HL-60 (cell line): Measurements from ENCODE around the gene OR6C65.

Experiments
- DNase-seq, 2 experiments: peaks; one replicate each; pipeline ENCODE4 v3.0.0-alpha.2; 2010 to 2020; ENCODE audit warnings: low read depth in 1 of 2, low spot score in 1 of 2
- H3K27ac ChIP-seq: fragments of 250-450 bp; sonication (Bioruptor Pico); replicated peaks from 2 replicates; pipeline ENCODE4 v1.5.1; 2020; ENCODE audit warnings: mild to moderate bottlenecking, moderate library complexity
- H3K27me3 ChIP-seq: fragments of 250-450 bp; sonication (Bioruptor Pico); 2 replicates; pipeline ENCODE4 v1.5.1; 2021; ENCODE audit warnings: mild to moderate bottlenecking, moderate library complexity; ENCODE audit not compliant: insufficient read depth, poor library complexity, severe bottlenecking
- H3K4me3 ChIP-seq: replicated peaks from 2 replicates; pipeline ENCODE4 v1.5.1; 2011; ENCODE audit warnings: mild to moderate bottlenecking, control low read depth, low read length; ENCODE audit not compliant: insufficient read depth
- GABPA ChIP-seq: IDR thresholded peaks from 2 replicates; pipeline ENCODE4 v1.6.1; 2012; ENCODE audit warnings: low read depth
- POLR2AphosphoS5 ChIP-seq: IDR thresholded peaks from 2 replicates; pipeline ENCODE4 v1.6.1; 2012; ENCODE audit warnings: low read depth
- SPI1 ChIP-seq: IDR thresholded peaks from 2 replicates; pipeline ENCODE4 v1.6.1; 2012; ENCODE audit warnings: low read depth, mild to moderate bottlenecking, borderline replicate concordance
- TF ChIP-seq, protein P1 (sequence below): IDR thresholded peaks from one replicate; pipeline ENCODE4 v1.5.1; 2011; ENCODE audit warnings: low read length, control low read depth, inconsistent platforms; ENCODE audit not compliant: insufficient read depth
- TF ChIP-seq, protein P2 (sequence below): IDR thresholded peaks from 2 replicates; pipeline ENCODE4 v1.6.1; 2012; ENCODE audit warnings: low read depth; ENCODE audit not compliant: insufficient replicate concordance

OR6C65 gene

DNA sequence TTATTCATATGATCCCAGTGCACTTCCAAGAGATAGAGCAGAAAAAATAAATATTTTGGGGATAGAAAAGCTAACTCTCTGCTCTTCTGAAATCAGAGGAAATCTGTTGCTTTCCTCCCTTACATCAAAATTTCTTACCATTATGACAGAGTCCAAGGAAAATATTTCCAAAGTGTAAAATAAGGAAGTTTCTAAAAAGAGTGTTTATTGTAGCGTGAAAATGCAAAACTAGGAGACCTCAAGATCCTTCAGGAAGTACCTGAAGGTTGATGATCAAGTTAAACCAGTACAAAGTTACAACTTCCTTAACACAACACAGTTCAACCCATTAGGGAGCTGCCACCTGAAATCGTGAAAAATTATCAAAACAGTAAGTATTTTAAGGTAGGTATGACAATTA lies 43.4 kb downstream of the OR6C65 start, which contains the start of gene OR6C2:
TSS of gene OR6C2 (plus strand) at position 301 of the 400 bp plus-strand sequence. CDS start 8,138 bp downstream, outside the sequence.
- no peak for DNase-seq
- no peak within 1 kb of the TSS for H3K4me3 ChIP-seq
- TF ChIP-seq POLR2AphosphoS5 (no peak), GABPA (no peak), SPI1 (no peak)
- TF ChIP-seq, protein P1, sequence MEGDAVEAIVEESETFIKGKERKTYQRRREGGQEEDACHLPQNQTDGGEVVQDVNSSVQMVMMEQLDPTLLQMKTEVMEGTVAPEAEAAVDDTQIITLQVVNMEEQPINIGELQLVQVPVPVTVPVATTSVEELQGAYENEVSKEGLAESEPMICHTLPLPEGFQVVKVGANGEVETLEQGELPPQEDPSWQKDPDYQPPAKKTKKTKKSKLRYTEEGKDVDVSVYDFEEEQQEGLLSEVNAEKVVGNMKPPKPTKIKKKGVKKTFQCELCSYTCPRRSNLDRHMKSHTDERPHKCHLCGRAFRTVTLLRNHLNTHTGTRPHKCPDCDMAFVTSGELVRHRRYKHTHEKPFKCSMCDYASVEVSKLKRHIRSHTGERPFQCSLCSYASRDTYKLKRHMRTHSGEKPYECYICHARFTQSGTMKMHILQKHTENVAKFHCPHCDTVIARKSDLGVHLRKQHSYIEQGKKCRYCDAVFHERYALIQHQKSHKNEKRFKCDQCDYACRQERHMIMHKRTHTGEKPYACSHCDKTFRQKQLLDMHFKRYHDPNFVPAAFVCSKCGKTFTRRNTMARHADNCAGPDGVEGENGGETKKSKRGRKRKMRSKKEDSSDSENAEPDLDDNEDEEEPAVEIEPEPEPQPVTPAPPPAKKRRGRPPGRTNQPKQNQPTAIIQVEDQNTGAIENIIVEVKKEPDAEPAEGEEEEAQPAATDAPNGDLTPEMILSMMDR, result no peak
- TF ChIP-seq, protein P2, sequence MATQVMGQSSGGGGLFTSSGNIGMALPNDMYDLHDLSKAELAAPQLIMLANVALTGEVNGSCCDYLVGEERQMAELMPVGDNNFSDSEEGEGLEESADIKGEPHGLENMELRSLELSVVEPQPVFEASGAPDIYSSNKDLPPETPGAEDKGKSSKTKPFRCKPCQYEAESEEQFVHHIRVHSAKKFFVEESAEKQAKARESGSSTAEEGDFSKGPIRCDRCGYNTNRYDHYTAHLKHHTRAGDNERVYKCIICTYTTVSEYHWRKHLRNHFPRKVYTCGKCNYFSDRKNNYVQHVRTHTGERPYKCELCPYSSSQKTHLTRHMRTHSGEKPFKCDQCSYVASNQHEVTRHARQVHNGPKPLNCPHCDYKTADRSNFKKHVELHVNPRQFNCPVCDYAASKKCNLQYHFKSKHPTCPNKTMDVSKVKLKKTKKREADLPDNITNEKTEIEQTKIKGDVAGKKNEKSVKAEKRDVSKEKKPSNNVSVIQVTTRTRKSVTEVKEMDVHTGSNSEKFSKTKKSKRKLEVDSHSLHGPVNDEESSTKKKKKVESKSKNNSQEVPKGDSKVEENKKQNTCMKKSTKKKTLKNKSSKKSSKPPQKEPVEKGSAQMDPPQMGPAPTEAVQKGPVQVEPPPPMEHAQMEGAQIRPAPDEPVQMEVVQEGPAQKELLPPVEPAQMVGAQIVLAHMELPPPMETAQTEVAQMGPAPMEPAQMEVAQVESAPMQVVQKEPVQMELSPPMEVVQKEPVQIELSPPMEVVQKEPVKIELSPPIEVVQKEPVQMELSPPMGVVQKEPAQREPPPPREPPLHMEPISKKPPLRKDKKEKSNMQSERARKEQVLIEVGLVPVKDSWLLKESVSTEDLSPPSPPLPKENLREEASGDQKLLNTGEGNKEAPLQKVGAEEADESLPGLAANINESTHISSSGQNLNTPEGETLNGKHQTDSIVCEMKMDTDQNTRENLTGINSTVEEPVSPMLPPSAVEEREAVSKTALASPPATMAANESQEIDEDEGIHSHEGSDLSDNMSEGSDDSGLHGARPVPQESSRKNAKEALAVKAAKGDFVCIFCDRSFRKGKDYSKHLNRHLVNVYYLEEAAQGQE, result no peak
- H3K27ac ChIP-seq, result no peak within 1 kb of the TSS
- H3K27me3 ChIP-seq, result no peaks in the 10 kb centered on the region

DNA sequence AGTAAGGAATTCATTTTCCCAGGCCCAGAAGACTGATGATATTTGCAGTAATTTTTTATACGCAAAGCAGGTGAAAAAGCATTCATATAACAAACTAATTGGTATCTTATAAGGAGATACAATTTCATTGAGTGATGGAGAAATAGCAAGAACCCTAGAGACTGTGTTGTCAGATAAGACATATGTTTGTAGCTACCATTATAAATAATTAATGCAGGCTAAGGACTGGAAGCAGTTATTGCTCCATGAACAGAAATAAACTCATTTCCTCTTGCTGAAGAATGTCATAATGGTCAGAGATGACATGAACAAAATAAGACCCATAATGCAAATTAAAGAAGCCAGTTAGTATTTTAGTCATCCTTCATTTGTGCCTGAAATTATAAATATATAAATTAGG lies 45.0 kb downstream of the OR6C65 start:
- Histone ChIP-seq H3K27me3 (no peaks in the 10 kb centered on the region), H3K27ac (no peak overlapping the region), H3K4me3 (no peak overlapping the region)
- TF ChIP-seq, protein P1, result no peak
- TF ChIP-seq GABPA, result no peak
- TF ChIP-seq POLR2AphosphoS5, result no peak
- TF ChIP-seq, protein P2, result no peak
- TF ChIP-seq SPI1, result no peak
- no peak for DNase-seq

DNA sequence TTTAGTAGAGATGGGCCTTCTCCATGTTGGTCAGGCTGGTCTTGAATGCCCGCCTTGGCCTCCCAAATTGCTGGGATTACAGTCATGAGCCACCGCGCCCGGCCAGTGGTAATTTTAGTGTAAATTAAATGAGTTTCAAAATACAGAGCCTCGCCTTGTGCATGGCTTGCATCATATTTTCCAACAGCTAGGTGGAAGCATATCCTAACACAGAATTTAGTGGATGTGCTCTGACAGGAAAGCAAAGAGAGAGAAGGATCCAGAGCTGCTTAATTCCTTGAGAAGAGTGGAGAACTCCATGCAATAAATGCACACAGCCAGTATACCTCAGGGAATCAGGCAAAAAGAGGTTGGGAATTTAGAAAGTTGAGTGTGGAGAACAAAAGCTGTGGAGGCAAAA lies 46.0 kb downstream of the OR6C65 start:
- no peak for DNase-seq
- no peaks in the 10 kb centered on the region for H3K27me3 ChIP-seq
- no peak overlapping the region for H3K4me3 ChIP-seq
- H3K27ac ChIP-seq, result no peak overlapping the region
- TF ChIP-seq, protein P1, result no peak
- TF ChIP-seq GABPA, result no peak
- TF ChIP-seq, protein P2, result no peak
- TF ChIP-seq POLR2AphosphoS5, result no peak
- TF ChIP-seq SPI1, result no peak
